ENCODE data around the gene AFAP1.

AFAP1 gene

DNA sequence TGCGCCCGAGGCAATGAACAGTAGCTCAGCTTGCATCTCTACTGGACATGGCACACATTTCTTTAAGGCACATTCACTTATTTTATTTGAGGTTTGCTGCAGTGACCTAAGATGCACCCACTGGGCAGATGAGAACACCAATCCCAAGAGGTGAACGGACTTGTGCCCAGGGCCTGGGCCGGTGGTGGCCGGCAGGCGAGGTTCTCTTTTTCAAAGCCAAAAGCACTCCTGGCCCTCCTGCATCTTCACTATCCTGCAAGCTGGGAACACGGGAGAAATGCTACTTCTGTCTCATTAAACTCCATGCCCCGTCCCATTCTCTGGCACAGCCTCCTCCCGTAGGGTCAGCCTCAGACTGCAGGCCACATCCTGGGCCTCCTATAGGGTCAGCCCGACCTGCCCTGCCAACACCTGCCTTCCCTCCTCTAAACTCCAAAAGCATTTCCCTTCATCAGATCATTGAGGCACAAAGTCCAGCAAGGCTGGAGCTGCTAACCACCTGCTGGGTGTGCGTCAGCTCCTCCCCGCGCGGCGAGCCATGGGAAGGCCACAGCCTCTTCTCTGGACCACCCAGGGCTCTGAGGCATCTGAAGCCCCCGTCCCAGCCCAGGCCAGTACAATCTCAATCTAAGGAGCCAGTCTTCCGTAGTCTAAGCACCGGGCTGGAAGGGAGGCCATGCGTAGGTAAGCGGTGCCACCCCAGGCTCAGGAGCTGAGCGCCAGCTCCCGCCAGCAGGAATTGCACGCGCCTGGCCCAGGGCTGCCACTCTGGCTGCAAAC lies 166.1 kb downstream of the AFAP1 start:
- H3K4me3 Mint-ChIP-seq = no peak overlapping the region

DNA sequence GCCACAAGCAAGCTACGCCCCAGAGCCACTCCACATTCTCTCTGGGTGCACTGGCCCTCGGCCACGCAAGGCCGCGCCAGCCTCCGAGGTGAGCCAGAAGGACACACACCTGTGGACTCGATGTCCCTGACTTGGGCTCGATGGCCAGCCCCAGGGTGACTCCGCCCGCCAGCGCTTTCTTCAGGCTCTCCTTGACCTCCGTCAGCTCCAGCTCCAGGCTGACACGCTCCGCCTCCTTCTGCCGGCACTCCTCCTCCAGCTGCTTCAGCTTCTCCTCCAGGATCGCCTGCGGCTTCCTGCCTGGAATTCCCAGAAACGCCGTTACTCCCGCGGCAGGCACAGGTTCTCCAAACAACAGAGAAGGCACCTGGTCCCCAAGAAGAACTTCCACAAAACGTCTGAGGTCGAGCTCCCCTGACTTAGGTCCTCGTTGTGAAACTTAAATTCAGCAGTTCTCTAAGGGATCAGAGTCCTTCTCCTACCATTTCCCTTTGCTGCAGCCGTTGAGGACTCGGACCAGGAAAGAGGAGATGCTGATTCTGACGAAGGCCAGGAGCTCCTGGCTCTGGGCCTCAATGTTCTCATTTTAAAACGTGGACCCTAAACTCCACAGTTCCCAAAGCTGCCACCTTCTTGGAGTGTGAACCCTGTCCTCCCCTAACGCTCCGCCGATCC lies 166.8 kb downstream of the AFAP1 start:
- H3K4me3 Mint-ChIP-seq = no peak overlapping the region
- H3K36me3 Mint-ChIP-seq (ENCODE audit: insufficient read depth) = peaks cover 20% of the 10 kb centered on the region
- ATAC-seq (replicated peaks; ENCODE audit: extremely low read depth, poor library complexity, severe bottlenecking) = no peak
- peak overlapping the region; percentile 38 for H3K27ac Mint-ChIP-seq (ENCODE audit: low read depth)
- H3K9me3 Mint-ChIP-seq = no peaks in the 10 kb centered on the region
- DNase-seq (ENCODE audit: low spot score in 2 of 2) = no peak
- H3K27me3 Mint-ChIP-seq = no peaks in the 10 kb centered on the region
- H3K4me1 Mint-ChIP-seq = peaks cover 24% of the 10 kb centered on the region

More for the DNA sequence above, 166.1 kb downstream of the AFAP1 start:
- H3K27me3 Mint-ChIP-seq = no peaks in the 10 kb centered on the region
- no peaks in the 10 kb centered on the region for H3K9me3 Mint-ChIP-seq
- H3K4me1 Mint-ChIP-seq = peaks cover 24% of the 10 kb centered on the region
- DNase-seq (ENCODE audit: low spot score in 2 of 2) (no peak), ATAC-seq (replicated peaks; ENCODE audit: extremely low read depth, poor library complexity, severe bottlenecking) (no peak)
- peaks cover 22% of the 10 kb centered on the region for H3K36me3 Mint-ChIP-seq (ENCODE audit: insufficient read depth)
- no peak overlapping the region for H3K27ac Mint-ChIP-seq (ENCODE audit: low read depth)

DNA sequence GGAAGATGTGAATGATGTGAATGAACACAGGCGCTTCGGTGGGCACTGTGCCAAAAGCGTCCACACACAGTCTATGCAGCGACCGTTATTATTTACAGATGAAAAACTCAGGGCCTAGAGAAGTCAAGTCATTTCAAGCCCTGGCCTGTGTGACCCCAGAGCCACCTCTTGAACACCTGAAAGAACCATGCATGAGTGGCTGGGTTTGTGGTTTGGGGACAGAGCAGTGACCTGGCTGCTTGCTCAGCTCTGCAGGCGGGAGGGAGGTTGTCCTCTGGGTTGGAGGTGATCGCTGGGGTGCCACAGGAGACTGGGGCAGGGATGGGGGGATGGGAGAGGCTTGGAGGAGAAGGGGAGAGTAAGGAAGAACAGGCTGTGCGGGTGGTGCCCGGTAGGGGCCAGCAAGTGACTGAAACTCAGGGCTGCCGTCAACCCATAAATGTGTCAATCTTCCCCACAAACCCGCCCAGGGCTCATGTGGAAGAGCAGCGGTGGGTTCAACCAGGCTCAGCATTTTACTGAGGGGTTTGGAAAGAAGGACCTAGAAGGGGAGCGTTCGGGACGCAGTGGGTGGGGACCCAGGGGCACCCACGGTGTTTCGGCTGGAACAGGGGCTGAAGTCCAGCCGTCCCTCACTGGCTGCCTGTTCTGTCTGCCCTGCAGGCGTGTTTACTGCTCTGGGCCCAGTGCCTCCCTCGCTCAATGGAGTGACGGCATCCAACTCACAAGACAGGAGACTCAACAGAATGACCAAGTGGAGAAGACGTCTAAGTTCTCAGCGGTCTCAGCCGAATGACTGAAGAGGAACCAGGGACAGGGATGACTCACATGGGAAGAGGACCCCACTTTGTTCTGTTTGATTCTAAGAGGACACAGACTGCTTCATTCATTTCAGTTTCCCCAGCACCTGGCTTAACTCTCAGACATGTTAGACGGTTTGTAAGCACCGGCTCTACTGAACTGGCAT lies 167.8 kb downstream of the AFAP1 start:
- Mint-ChIP-seq H3K36me3 (ENCODE audit: insufficient read depth) (peaks cover 18% of the 10 kb centered on the region), H3K4me3 (no peak overlapping the region), H3K4me1 (peaks cover 24% of the 10 kb centered on the region), H3K9me3 (no peaks in the 10 kb centered on the region), H3K27ac (ENCODE audit: low read depth) (no peak overlapping the region), H3K27me3 (no peaks in the 10 kb centered on the region)
- ATAC-seq (replicated peaks; ENCODE audit: extremely low read depth, poor library complexity, severe bottlenecking) = no peak
- DNase-seq (ENCODE audit: low spot score in 2 of 2) = no peak

DNA sequence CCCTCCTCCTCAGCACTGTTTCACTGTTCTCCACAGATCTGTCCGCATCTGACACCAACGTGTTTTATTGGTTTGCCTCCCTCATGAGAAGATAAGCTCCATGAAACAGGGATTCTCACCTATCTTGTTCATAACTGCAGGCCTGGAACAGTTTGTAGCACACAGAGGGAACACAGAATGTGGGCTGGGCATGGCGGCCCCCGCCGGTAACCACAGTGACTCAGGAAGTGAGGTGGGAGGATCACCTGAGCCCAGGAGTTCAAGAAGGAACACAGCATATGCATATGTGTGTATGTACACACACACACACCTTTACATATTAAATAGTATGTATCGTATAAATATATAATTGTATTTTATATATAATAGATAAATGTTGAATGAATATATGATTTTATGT lies 168.6 kb downstream of the AFAP1 start:
- H3K27ac Mint-ChIP-seq (ENCODE audit: low read depth) = peak overlapping the region; percentile 24
- H3K36me3 Mint-ChIP-seq (ENCODE audit: insufficient read depth) = peaks cover 18% of the 10 kb centered on the region
- H3K27me3 Mint-ChIP-seq = no peaks in the 10 kb centered on the region
- H3K4me1 Mint-ChIP-seq = peaks cover 24% of the 10 kb centered on the region
- no peaks in the 10 kb centered on the region for H3K9me3 Mint-ChIP-seq
- ATAC-seq (replicated peaks; ENCODE audit: extremely low read depth, poor library complexity, severe bottlenecking) = peak; percentile 46
- no peak overlapping the region for H3K4me3 Mint-ChIP-seq
- no peak for DNase-seq (ENCODE audit: low spot score in 2 of 2)

DNA sequence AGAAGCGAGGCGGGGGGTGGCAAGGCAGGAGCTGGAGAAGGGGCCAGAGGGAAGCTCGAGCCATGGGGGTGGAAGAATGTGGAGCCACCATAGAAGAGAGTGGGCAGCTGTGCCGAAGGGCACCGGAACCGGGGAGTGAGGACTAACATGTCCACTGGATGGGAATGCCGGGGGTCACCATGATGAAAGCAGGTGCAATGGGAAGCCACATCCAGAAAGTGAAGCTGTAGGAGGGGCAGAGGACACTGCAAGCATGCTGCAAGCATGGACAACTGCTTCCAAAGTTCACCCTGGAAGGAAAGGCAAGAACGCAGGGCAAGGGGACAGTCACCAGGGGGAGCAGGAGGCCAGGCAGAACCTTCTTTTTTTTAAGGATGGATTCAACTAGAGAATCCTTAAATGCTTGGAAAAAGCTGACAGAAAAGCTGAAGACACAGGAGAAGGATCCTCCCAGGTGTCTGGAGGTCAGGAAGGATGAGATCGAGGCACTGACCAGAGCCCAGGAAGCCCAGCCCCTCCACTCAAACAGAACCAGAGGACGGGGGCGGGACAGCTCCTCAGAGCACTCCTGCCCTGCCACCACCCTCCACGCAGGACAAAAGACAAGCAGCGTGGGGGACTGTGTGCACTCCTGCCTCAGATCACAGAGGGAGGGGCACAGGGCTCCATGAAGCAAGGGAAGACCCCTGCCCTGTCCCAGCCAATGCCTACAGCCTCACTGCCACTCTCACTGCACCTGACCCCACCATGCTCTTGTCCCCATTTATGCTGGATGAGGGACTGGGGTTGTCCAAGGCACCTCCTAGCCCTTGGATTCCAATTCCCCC lies 169.2 kb downstream of the AFAP1 start:
- DNase-seq (ENCODE audit: low spot score in 2 of 2) (no peak), ATAC-seq (replicated peaks; ENCODE audit: extremely low read depth, poor library complexity, severe bottlenecking) (no peak)
- Mint-ChIP-seq H3K27ac (ENCODE audit: low read depth) (peak overlapping the region; percentile 73), H3K4me3 (no peak overlapping the region), H3K9me3 (no peaks in the 10 kb centered on the region), H3K4me1 (peaks cover 24% of the 10 kb centered on the region), H3K36me3 (ENCODE audit: insufficient read depth) (peaks cover 18% of the 10 kb centered on the region), H3K27me3 (no peaks in the 10 kb centered on the region)

DNA sequence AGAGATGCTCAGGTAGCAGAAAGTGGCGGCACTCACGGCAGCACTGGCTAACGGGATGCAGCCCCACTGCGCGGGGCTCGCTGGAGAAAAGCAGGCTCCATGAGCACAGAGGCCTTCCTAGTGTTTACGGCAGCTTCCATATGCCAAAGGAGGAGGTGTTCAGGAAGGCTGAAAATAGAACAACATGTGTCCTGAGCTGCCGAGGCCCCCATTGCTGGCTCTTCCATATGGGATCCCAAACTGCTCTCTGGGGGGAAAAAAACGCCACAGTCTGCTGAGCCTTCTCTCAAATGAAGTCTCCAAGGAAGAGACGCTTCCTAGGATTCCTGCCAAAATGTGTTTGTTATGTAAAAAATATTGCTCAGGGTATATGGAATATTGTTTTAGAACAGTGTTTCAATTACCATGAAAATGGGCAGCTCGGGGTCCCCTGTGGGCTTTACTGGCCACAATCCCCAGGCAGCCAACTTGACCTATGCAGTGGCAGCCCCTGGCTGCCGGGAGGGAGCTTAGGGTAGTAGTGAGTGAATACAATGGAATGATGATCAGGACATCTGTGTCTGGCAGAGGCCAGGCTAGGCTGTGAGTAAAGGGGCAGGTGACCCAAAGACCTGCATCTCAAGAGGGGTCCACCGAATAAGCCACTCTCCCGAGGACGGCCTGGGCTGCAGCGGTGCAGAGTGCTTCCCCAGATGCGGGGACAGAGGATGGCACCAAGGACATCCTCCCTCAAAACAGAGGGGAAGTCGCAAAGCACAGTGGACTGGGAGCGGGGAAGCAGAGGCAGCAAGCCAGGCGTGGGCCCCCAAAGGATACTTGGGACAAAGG lies 170.1 kb downstream of the AFAP1 start:
- H3K36me3 Mint-ChIP-seq (ENCODE audit: insufficient read depth) = peaks cover 18% of the 10 kb centered on the region
- peak overlapping the region; percentile 73 for H3K27ac Mint-ChIP-seq (ENCODE audit: low read depth)
- H3K4me3 Mint-ChIP-seq = no peak overlapping the region

DNA sequence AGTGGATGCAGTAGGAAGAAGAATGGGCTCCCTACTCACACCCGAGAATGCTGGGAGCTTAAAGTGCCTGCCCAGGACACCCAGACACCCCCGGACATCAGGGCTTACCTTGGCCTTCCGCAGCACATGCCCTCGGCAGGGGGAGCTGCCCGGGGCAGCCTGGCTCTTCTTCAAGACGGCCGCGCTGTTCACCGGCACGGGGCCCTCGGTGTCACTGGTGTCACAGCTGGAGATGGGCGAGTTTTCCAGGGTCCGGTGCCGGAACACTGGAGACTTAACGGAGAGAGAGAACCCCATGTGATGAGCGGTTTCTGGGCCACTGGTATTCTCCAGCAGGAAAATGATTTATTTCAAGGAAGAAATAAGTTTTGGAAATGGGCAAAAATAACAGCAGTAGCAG lies 170.9 kb downstream of the AFAP1 start:
- Mint-ChIP-seq H3K27ac (ENCODE audit: low read depth) (no peak overlapping the region), H3K9me3 (no peaks in the 10 kb centered on the region), H3K4me3 (no peak overlapping the region), H3K36me3 (ENCODE audit: insufficient read depth) (peaks cover 16% of the 10 kb centered on the region), H3K27me3 (no peaks in the 10 kb centered on the region), H3K4me1 (peaks cover 24% of the 10 kb centered on the region)
- ATAC-seq (replicated peaks; ENCODE audit: extremely low read depth, poor library complexity, severe bottlenecking) = no peak
- no peak for DNase-seq (ENCODE audit: low spot score in 2 of 2)

More for the DNA sequence above, 170.1 kb downstream of the AFAP1 start:
- Mint-ChIP-seq H3K27me3 (no peaks in the 10 kb centered on the region), H3K9me3 (no peaks in the 10 kb centered on the region), H3K4me1 (peaks cover 24% of the 10 kb centered on the region)
- no peak for DNase-seq (ENCODE audit: low spot score in 2 of 2)
- no peak for ATAC-seq (replicated peaks; ENCODE audit: extremely low read depth, poor library complexity, severe bottlenecking)

DNA sequence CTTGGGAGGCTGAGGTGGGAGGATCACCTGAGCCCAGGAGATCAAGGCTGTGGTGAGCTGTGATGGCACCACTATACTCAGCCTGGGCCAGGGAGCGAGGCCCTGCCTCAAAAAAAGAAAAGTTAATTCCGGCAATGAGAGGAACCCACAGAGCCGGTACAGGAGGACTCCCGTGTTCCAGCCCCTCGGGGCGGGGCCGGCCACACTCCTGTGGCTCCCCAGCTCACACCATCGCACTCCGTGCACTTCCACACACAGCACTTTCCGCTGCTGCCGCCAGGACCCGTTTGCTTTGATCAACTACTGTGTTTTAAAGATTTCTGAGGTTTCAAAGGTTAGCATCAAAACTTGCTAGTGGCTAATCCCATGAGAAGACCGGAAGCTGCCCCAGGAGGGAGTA lies 171.7 kb downstream of the AFAP1 start:
- Mint-ChIP-seq H3K27ac (ENCODE audit: low read depth) (no peak overlapping the region), H3K27me3 (no peaks in the 10 kb centered on the region), H3K36me3 (ENCODE audit: insufficient read depth) (peaks cover 15% of the 10 kb centered on the region), H3K4me3 (no peak overlapping the region), H3K4me1 (peaks cover 24% of the 10 kb centered on the region), H3K9me3 (no peaks in the 10 kb centered on the region)
- no peak for ATAC-seq (replicated peaks; ENCODE audit: extremely low read depth, poor library complexity, severe bottlenecking)
- DNase-seq (ENCODE audit: low spot score in 2 of 2) = no peak

DNA sequence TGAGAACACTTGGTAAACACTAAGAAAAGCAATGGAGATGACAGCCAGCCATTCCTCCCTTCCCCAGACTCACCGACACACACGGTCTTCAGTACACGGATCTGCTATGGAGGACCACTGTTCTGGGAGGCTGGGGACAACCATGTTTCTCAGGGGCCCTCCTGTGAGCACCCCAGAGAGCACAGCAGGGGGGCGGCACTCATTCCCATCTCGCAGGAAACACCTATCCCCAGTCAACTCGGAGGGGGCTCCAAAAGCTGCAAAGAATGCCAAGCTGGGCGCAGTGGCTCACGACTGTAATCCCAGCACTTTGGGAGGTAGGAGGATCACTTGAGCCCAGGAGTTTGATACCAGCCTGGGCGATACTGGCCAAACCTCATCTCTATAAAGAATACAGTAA lies 172.1 kb downstream of the AFAP1 start:
- Mint-ChIP-seq H3K27me3 (no peaks in the 10 kb centered on the region), H3K4me1 (peaks cover 24% of the 10 kb centered on the region), H3K4me3 (no peak overlapping the region), H3K9me3 (no peaks in the 10 kb centered on the region), H3K27ac (ENCODE audit: low read depth) (no peak overlapping the region), H3K36me3 (ENCODE audit: insufficient read depth) (peaks cover 13% of the 10 kb centered on the region)
- DNase-seq (ENCODE audit: low spot score in 2 of 2) (no peak), ATAC-seq (replicated peaks; ENCODE audit: extremely low read depth, poor library complexity, severe bottlenecking) (no peak)

DNA sequence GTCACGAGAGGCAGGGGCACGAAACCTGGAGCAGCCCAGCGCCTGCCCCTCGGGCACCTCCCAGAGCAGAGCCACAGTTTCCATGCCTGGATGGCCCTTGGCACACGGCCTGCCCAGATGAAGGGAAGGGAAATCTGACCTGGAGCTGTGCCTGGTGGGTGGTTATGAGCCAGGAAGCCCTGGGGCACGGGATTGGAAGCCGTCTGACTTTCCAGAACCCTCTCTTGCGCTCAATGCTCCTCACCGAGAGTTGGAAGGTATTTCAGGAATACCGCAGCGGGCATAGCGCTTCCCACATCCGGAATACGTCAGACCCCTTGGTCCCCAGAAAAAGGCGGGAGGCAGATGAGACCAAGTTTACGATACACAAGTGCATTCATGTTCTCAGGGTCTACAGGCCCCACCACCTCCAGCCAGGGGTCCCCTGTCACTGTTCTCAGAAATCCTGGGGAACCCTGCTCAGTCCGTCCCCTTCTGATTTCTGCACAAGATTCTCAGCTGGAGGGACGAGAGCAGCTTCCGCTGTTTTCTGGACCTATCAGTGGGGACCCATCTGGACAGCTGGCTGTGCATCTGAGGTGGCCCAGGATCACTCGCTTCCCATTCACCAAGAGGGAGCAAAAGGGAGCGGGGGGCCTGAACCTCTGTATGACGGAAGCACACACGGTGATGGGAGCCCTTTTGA lies 172.9 kb downstream of the AFAP1 start:
- Mint-ChIP-seq H3K27me3 (no peaks in the 10 kb centered on the region), H3K27ac (ENCODE audit: low read depth) (no peak overlapping the region), H3K4me1 (peaks cover 20% of the 10 kb centered on the region), H3K9me3 (no peaks in the 10 kb centered on the region), H3K4me3 (no peak overlapping the region), H3K36me3 (ENCODE audit: insufficient read depth) (peaks cover 12% of the 10 kb centered on the region)
- no peak for ATAC-seq (replicated peaks; ENCODE audit: extremely low read depth, poor library complexity, severe bottlenecking)
- no peak for DNase-seq (ENCODE audit: low spot score in 2 of 2)

DNA sequence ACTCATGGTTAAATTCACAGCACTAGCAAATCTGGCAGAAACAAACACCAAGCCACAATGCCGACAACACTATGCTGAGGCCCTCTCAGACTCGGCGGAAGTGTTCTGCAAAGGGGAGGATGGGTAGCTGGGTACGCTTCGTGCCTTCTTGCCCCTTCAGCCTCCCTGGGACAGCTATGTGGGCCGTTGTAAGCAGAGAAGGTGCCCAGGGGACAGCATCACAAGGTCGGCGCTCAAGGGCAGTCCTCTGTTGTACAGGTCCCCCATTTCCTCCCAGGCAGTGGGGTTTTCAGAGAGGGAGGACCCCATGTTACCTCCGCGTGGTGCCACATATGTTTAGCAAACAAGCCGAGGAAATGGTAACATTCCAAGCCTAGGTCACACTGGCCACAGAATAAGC lies 173.6 kb downstream of the AFAP1 start:
- no peak overlapping the region for H3K27ac Mint-ChIP-seq (ENCODE audit: low read depth)

More for the DNA sequence above, 173.6 kb downstream of the AFAP1 start:
- Mint-ChIP-seq H3K27me3 (no peaks in the 10 kb centered on the region), H3K4me3 (no peak overlapping the region), H3K9me3 (no peaks in the 10 kb centered on the region), H3K4me1 (peaks cover 13% of the 10 kb centered on the region), H3K36me3 (ENCODE audit: insufficient read depth) (peaks cover 8% of the 10 kb centered on the region)
- no peak for DNase-seq (ENCODE audit: low spot score in 2 of 2)
- ATAC-seq (replicated peaks; ENCODE audit: extremely low read depth, poor library complexity, severe bottlenecking) = no peak

Data from central memory CD8-positive, alpha-beta T cell (primary cell).